Fibroblast of the aortic adventitia (primary cell): ENCODE measurements around the gene ZNF536. TPM values are rescaled to one million over a fixed set of nuclear protein-coding genes. Genes with fewer than 3 reads are reported as not detected.

Experiments
- DNase-seq: peaks from one replicate; pipeline ENCODE4 v3.0.0-alpha.2; 2010; ENCODE audit warnings: low read depth
- H3K4me3 ChIP-seq: 2 replicates; pipeline ENCODE4 v1.5.1; 2011; ENCODE audit warnings: low read depth, mild to moderate bottlenecking, control low read depth, low read length, moderate library complexity
- CTCF ChIP-seq: IDR thresholded peaks from 2 replicates; pipeline ENCODE4 v1.5.1; 2011; ENCODE audit warnings: mild to moderate bottlenecking, low read length, control low read depth, inconsistent platforms; ENCODE audit not compliant: insufficient read depth
- total RNA-seq: library from RNA; depleted of rRNA; stranded (reverse); fragments of >200 nt; gene quantifications from 2 replicates; pipeline ENCODE4 v1.2.3, GENCODE V29; 2012; ENCODE audit warnings: low replicate concordance

ZNF536 gene
- total RNA-seq, 1 donor, result 0.90 TPM

- no peak overlapping the region for H3K4me3 ChIP-seq
- TF ChIP-seq CTCF, result no peak
- DNase-seq, result no peak
Observed at GRCh38 chr19:30523791-30524190, 151.6 kb downstream of the ZNF536 start.

DNA sequence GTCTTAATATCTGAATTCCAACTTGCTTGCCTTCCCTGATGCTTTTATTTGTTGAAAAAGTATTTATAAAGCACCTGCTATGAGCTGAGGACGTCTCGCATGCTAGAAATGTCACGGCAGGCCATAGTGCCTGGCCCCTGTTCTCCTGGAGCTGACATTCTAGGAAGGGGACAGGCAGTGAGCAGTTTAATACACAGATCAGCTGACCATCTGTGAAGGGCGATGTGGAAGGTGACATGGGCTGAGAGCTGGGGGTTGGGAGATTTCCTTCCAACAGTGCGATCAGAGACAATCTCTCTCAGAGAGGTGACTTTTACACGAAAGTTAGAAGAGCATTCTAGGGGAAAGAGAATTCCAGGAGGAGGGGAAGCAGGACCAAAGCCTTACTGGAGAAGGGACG, 153.2 kb downstream of the ZNF536 start:
- H3K4me3 ChIP-seq, result no peak overlapping the region
- no peak for DNase-seq
- no peak for TF ChIP-seq CTCF

DNA sequence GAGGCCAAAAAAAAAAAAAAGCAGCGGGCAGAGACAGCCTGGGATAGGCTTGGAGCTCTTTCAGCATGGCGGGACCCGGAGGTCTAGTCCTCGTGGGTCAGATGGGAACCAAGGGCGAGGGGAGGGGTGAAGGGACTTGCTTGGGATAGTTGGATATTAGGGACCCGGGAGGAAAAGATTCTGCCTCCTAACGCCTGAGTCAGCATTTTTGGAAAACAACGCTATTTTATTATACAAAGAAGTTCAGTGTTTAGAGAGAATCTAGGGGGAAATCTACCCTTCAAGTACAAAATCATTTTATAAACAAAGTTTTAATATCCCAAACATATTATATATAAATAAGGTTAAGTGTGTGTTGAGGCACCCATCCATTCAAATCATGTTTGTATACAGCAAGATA, 156.7 kb downstream of the ZNF536 start:
- TF ChIP-seq CTCF, result no peak
- DNase-seq, result no peak

DNA sequence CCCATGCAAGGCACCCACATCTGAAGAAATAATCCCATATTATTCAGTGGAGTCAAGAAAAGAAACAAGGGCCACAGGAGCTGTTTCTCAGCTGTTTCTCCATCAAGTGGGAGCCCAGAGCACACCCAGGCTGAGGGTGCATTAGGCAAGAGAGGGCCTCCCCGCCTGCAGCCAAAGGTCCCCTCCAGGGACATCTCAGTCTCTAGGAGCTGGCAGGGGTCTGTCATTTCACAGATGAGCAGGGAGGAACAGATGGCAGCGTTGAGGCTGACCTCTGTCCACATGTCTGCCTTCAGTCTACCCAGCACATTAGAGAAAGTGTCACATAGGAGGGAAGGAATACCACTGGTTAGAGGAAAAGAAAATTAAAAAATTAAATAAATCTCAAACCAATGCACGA, 157.7 kb downstream of the ZNF536 start:
- no peak for DNase-seq
- TF ChIP-seq CTCF, result no peak
- H3K4me3 ChIP-seq, result no peak overlapping the region

More for the DNA sequence above, 156.7 kb downstream of the ZNF536 start:
- no peak overlapping the region for H3K4me3 ChIP-seq

DNA sequence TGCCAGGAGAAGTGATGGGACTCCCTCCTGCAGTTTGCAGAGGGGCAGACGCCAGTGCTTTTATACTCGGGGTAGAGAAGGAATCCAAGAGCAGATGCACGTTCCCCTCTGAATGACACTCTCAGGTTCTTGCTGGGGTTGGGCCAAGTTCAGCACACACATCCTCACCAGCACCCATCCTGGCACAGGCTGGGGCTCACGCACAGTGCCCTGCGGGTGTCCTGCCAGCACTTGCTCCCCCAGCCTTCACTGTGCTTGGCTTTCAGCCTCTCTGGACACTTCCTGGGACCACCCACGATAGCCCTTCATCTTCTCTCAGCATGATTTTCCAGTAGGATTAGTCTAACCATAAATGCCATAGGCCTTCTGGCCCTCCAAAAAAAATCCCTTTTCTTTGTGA, 158.6 kb downstream of the ZNF536 start:
- TF ChIP-seq CTCF, result no peak
- no peak overlapping the region for H3K4me3 ChIP-seq
- DNase-seq, result no peak

GRCh38 chr19:30535011-30535410, 162.8 kb downstream of the ZNF536 start:
- H3K4me3 ChIP-seq, result no peak overlapping the region
- TF ChIP-seq CTCF, result no peak
- DNase-seq, result no peak

- DNase-seq, result no peak
- no peak for TF ChIP-seq CTCF
- H3K4me3 ChIP-seq, result no peak overlapping the region
Observed at GRCh38 chr19:30536975-30537374, 164.8 kb downstream of the ZNF536 start.
